ENCODE measurements around the gene SNX32.
A peak's percentile ranks its signal among the peaks of the same experiment; 100 is the strongest.

SNX32 gene

GRCh38 chr11:65883786-65884715 lies 50.3 kb downstream of the SNX32 start:
- Histone ChIP-seq H3K9me3 (ENCODE audit: control insufficient read depth in 2 of 2, low read length in 2 of 2) (no peaks in the 10 kb centered on the region), H3K27me3 (ENCODE audit: control insufficient read depth in 1 of 2, insufficient read depth in 2 of 2, low read length in 2 of 2) (no peaks in the 10 kb centered on the region), H3K36me3 (ENCODE audit: control insufficient read depth in 2 of 2, insufficient read depth in 2 of 2, low read length in 2 of 2) (peaks cover 21 to 22% of the 10 kb centered on the region in 2 donors), H3K4me3 (ENCODE audit: low read length in 2 of 2) (peak overlapping the region in 1 of 2 donors; percentile 35), H3K9ac (ENCODE audit: low read length in 2 of 2) (no peak overlapping the region), H3K4me1 (ENCODE audit: control insufficient read depth, insufficient read depth, low read length) (peaks cover 35% of the 10 kb centered on the region), H3K27ac (ENCODE audit: low read length) (peak overlapping the region; percentile 11)

- Histone ChIP-seq H3K9ac (ENCODE audit: low read length in 2 of 2) (no peak overlapping the region), H3K36me3 (ENCODE audit: control insufficient read depth in 2 of 2, insufficient read depth in 2 of 2, low read length in 2 of 2) (peaks cover 21 to 22% of the 10 kb centered on the region in 2 donors), H3K4me1 (ENCODE audit: control insufficient read depth, insufficient read depth, low read length) (peaks cover 42% of the 10 kb centered on the region), H3K27ac (ENCODE audit: low read length) (peak overlapping the region; percentile 18), H3K9me3 (ENCODE audit: control insufficient read depth in 2 of 2, low read length in 2 of 2) (no peaks in the 10 kb centered on the region), H3K4me3 (ENCODE audit: low read length in 2 of 2) (peak overlapping the region in 1 of 2 donors; percentile 35), H3K27me3 (ENCODE audit: control insufficient read depth in 1 of 2, insufficient read depth in 2 of 2, low read length in 2 of 2) (no peaks in the 10 kb centered on the region)
Measured at GRCh38 chr11:65884716-65885092, 50.9 kb downstream of the SNX32 start.

- Histone ChIP-seq H3K9me3 (ENCODE audit: control insufficient read depth in 2 of 2, low read length in 2 of 2) (no peaks in the 10 kb centered on the region), H3K27ac (ENCODE audit: low read length) (peak overlapping the region; percentile 18), H3K4me1 (ENCODE audit: control insufficient read depth, insufficient read depth, low read length) (peaks cover 47% of the 10 kb centered on the region), H3K36me3 (ENCODE audit: control insufficient read depth in 2 of 2, insufficient read depth in 2 of 2, low read length in 2 of 2) (peaks cover 21 to 22% of the 10 kb centered on the region in 2 donors), H3K9ac (ENCODE audit: low read length in 2 of 2) (no peak overlapping the region), H3K4me3 (ENCODE audit: low read length in 2 of 2) (no peak overlapping the region), H3K27me3 (ENCODE audit: control insufficient read depth in 1 of 2, insufficient read depth in 2 of 2, low read length in 2 of 2) (no peaks in the 10 kb centered on the region)
Measured at GRCh38 chr11:65885231-65885630, 51.5 kb downstream of the SNX32 start.

GRCh38 chr11:65885808-65886536 lies 52.2 kb downstream of the SNX32 start:
- Histone ChIP-seq H3K4me1 (ENCODE audit: control insufficient read depth, insufficient read depth, low read length) (peaks cover 51% of the 10 kb centered on the region), H3K4me3 (ENCODE audit: low read length in 2 of 2) (no peak overlapping the region), H3K36me3 (ENCODE audit: control insufficient read depth in 2 of 2, insufficient read depth in 2 of 2, low read length in 2 of 2) (peaks cover 21 to 22% of the 10 kb centered on the region in 2 donors), H3K27ac (ENCODE audit: low read length) (no peak overlapping the region), H3K27me3 (ENCODE audit: control insufficient read depth in 1 of 2, insufficient read depth in 2 of 2, low read length in 2 of 2) (no peaks in the 10 kb centered on the region), H3K9ac (ENCODE audit: low read length in 2 of 2) (no peak overlapping the region), H3K9me3 (ENCODE audit: control insufficient read depth in 2 of 2, low read length in 2 of 2) (no peaks in the 10 kb centered on the region)

GRCh38 chr11:65886826-65887722 lies 53.3 kb downstream of the SNX32 start:
- Histone ChIP-seq H3K9ac (ENCODE audit: low read length in 2 of 2) (peak overlapping the region; percentile 89 to 91), H3K9me3 (ENCODE audit: control insufficient read depth in 2 of 2, low read length in 2 of 2) (no peaks in the 10 kb centered on the region), H3K4me1 (ENCODE audit: control insufficient read depth, insufficient read depth, low read length) (peaks cover 61% of the 10 kb centered on the region), H3K27me3 (ENCODE audit: control insufficient read depth in 1 of 2, insufficient read depth in 2 of 2, low read length in 2 of 2) (no peaks in the 10 kb centered on the region), H3K27ac (ENCODE audit: low read length) (peak overlapping the region; percentile 99), H3K4me3 (ENCODE audit: low read length in 2 of 2) (peak overlapping the region; percentile 89 to 93), H3K36me3 (ENCODE audit: control insufficient read depth in 2 of 2, insufficient read depth in 2 of 2, low read length in 2 of 2) (peaks cover 21 to 22% of the 10 kb centered on the region in 2 donors)

GRCh38 chr11:65887723-65888162 lies 54.0 kb downstream of the SNX32 start:
- H3K36me3 ChIP-seq (ENCODE audit: control insufficient read depth in 2 of 2, insufficient read depth in 2 of 2, low read length in 2 of 2), result peaks cover 16 to 22% of the 10 kb centered on the region in 2 donors
- H3K9ac ChIP-seq (ENCODE audit: low read length in 2 of 2), result peak overlapping the region; percentile 89 to 91
- H3K4me3 ChIP-seq (ENCODE audit: low read length in 2 of 2), result peak overlapping the region; percentile 89 to 93
- peaks cover 68% of the 10 kb centered on the region for H3K4me1 ChIP-seq (ENCODE audit: control insufficient read depth, insufficient read depth, low read length)
- H3K27me3 ChIP-seq (ENCODE audit: control insufficient read depth in 1 of 2, insufficient read depth in 2 of 2, low read length in 2 of 2), result no peaks in the 10 kb centered on the region
- H3K9me3 ChIP-seq (ENCODE audit: control insufficient read depth in 2 of 2, low read length in 2 of 2), result no peaks in the 10 kb centered on the region
- H3K27ac ChIP-seq (ENCODE audit: low read length), result peak overlapping the region; percentile 99

DNA sequence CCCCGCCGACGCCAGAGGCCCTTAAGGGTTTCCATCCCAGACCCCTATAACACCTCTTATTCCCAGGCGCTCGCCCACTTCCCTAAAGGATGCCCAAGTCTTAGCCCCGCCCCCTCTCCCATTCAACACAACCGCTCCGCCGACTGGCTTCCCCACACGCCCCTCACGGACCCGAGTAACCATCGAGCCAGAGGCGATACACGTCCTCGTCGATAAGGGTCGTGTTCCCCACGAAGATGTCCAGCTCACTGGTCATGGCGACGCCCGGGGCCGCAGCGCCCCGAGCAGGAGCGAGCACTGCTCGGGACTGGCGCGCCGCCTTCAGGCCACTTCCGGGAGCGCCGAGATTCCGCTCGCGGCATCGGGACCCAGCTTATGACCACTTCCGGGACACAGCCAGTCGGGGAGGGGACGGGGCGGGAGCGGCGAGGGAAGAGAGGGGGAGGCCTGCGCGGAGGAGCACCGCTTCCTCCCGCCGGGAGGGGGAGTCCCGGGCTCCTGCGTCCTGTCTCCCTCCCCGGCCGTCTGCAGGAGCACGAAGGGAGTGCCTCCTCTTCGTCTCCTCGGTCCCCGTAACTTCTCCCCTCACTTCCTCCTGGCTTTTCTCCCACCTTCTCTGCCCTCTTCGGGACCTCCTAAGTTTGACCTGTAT lies 54.5 kb downstream of the SNX32 start, which contains the start of gene FIBP:
Gene FIBP, minus strand, starts transcription at position 309 of the 652 bp plus-strand sequence. Its CDS starts 53 bp downstream, at position 256.
- Histone ChIP-seq H3K27me3 (ENCODE audit: control insufficient read depth in 1 of 2, insufficient read depth in 2 of 2, low read length in 2 of 2) (no peaks in the 10 kb centered on the region), H3K27ac (ENCODE audit: low read length) (peak within 1 kb of the TSS; percentile 99), H3K4me3 (ENCODE audit: low read length in 2 of 2) (peak within 1 kb of the TSS; percentile 89 to 93), H3K4me1 (ENCODE audit: control insufficient read depth, insufficient read depth, low read length) (peaks cover 73% of the 10 kb centered on the region), H3K9ac (ENCODE audit: low read length in 2 of 2) (peak within 1 kb of the TSS; percentile 90 to 91), H3K9me3 (ENCODE audit: control insufficient read depth in 2 of 2, low read length in 2 of 2) (no peaks in the 10 kb centered on the region), H3K36me3 (ENCODE audit: control insufficient read depth in 2 of 2, insufficient read depth in 2 of 2, low read length in 2 of 2) (peaks cover 15 to 19% of the 10 kb centered on the region in 2 donors)

- H3K27ac ChIP-seq (ENCODE audit: low read length), result peak within 1 kb of the TSS; percentile 99
- peaks cover 4 to 8% of the 10 kb centered on the region in 2 donors for H3K36me3 ChIP-seq (ENCODE audit: control insufficient read depth in 2 of 2, insufficient read depth in 2 of 2, low read length in 2 of 2)
- no peaks in the 10 kb centered on the region for H3K27me3 ChIP-seq (ENCODE audit: control insufficient read depth in 1 of 2, insufficient read depth in 2 of 2, low read length in 2 of 2)
- peak within 1 kb of the TSS; percentile 73 to 93 for H3K4me3 ChIP-seq (ENCODE audit: low read length in 2 of 2)
- H3K9me3 ChIP-seq (ENCODE audit: control insufficient read depth in 2 of 2, low read length in 2 of 2), result no peaks in the 10 kb centered on the region
- H3K4me1 ChIP-seq (ENCODE audit: control insufficient read depth, insufficient read depth, low read length), result peaks cover 64% of the 10 kb centered on the region
- H3K9ac ChIP-seq (ENCODE audit: low read length in 2 of 2), result peak within 1 kb of the TSS; percentile 91 to 92
Measured at GRCh38 chr11:65890324-65891218, 56.8 kb downstream of the SNX32 start, which contains the start of gene CCDC85B. Gene CCDC85B, plus strand, starts transcription at chr11:65890673. Its CDS starts 111 bp downstream, at chr11:65890784.
